ENCODE results near the gene SPINT2.

DNA sequence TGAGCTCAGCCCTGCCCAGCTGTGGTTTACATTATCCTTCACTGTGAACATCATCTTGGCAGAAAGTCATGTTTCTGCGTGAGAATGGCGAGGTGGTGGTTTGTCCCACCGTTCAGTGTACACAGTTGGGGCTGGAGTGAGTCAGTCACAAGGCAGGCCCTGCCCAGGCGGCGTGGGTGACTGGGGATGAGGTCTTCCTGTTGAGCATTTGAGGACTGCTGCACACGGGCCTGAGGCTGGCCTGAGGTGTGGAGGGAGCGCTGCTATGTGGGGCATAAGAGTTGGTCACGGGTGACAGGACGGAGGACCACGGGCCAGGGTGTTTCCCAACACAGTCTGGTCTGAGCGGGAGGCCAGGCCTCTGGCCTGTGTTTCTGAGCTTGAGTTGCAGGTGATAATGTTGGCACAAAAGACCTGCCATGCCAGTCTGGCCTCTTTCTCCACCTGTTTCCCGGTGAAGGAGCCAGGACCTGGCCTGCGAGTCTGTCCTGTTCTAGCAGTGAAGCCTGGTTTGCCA lies 26.3 kb downstream of the SPINT2 start:
- TF ChIP-seq, protein P1, sequence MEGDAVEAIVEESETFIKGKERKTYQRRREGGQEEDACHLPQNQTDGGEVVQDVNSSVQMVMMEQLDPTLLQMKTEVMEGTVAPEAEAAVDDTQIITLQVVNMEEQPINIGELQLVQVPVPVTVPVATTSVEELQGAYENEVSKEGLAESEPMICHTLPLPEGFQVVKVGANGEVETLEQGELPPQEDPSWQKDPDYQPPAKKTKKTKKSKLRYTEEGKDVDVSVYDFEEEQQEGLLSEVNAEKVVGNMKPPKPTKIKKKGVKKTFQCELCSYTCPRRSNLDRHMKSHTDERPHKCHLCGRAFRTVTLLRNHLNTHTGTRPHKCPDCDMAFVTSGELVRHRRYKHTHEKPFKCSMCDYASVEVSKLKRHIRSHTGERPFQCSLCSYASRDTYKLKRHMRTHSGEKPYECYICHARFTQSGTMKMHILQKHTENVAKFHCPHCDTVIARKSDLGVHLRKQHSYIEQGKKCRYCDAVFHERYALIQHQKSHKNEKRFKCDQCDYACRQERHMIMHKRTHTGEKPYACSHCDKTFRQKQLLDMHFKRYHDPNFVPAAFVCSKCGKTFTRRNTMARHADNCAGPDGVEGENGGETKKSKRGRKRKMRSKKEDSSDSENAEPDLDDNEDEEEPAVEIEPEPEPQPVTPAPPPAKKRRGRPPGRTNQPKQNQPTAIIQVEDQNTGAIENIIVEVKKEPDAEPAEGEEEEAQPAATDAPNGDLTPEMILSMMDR (conservative IDR thresholded peaks at IDR 0.05; ENCODE audit: low read depth, low read length) = no peak
- no peak for TF ChIP-seq EZH2 (IDR thresholded peaks at IDR 0.05; ENCODE audit: borderline replicate concordance, low read depth, low read length, poor library complexity, severe bottlenecking)

Measured in A673 (cell line).